ENCODE measurements around the gene CEBPZOS. TPM values are rescaled to one million over a fixed set of nuclear protein-coding genes. Genes with fewer than 3 reads are reported as not detected.
"Not testable (repeated sequence)": the region's sequence is repeated elsewhere in the genome, so short reads cannot be mapped to it uniquely, and the experiment has no call there.

The CEBPZOS gene
- total RNA-seq, 2 donors from 2014 or later = 41.5 to 46.9 TPM

DNA sequence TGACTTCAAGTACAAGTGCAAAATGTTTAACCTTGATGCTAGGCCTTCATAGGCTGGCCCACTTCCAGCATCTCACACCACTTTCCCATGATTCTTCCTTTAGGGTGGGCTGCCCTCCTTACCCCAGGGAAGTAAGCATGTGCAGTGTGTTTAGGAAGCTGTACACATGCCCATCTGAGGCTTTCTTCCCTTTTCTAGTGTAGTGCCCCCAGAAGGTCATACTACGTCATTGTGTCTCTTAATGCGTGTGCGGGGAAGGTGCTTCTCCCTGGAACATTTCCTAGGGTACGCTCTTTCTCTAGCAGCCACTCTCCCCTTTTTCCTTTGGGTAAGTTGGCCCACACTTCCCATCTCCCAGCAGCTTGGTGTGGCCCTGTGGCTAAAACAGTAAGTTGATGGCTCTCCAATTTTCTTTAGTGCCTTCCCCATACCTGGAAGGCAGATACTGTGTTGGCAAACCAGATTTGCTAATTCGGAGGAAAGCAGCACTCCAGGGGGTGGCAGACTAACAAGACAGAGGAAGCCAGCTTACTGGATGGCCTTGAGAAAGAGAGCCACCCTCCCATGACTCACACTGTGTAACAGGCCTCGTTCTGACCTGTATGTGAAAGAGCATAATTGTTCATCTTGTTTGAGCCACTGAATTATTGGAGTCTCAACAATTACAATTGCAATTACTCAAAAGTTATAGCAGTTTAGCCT lies 6.7 kb upstream of the CEBPZOS start:
- no peak for DNase-seq
- peak in 1 of 2 donors; percentile 58 for ATAC-seq
- intact Hi-C loops (cut with DNase I) = no loop called here

- DNase-seq (no peak), ATAC-seq (no peak)
- intact Hi-C loops (cut with DNase I) = no loop called here
Observed at GRCh38 chr2:37190290-37190689, 6.0 kb upstream of the CEBPZOS start.

DNA sequence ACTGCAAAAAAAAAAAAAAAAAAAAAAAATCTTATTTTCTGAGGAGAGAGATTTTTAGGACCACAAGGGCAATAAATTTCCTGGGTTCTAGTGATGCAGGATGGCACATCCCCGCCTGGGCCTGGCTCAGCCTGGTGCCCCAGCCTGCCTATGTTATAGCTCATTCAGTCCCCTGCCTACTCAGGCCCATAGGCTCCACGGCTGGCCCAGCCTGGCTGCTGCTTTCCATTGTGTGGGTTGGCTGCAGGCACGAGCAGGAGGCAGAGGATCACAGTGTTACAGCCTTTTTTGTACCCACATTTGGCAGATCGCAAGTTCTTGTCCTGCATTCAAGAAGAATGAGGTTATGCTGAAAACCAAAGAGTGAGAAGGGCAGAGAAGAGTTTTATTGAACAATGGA lies 5.0 kb upstream of the CEBPZOS start:
- DNase-seq = no peak

DNA sequence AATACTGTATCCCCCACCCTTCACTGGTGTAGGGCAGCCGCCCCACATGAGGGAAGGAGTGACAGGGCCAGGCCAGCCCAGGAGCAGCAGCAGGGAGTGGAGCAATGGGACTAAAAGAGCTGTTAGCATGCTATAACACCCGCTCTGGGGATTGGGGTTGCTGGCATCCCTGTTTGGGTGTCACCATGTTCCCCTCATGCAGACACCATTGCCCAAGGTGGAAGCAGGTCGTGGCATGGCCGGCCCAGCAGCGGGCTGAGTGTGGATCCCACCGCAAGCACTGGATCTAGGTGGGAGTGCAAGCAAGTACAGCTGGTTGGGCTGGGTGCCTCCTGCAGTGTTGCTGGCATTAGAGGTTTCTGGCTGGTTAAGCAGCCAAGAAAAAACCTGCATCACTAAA lies 4.5 kb upstream of the CEBPZOS start:
- DNase-seq = no peak
- intact Hi-C loops (cut with DNase I) = no loop called here
- no peak for ATAC-seq

More for the DNA sequence above, 5.0 kb upstream of the CEBPZOS start:
- intact Hi-C loops (cut with DNase I) = no loop called here
- ATAC-seq = no peak

DNA sequence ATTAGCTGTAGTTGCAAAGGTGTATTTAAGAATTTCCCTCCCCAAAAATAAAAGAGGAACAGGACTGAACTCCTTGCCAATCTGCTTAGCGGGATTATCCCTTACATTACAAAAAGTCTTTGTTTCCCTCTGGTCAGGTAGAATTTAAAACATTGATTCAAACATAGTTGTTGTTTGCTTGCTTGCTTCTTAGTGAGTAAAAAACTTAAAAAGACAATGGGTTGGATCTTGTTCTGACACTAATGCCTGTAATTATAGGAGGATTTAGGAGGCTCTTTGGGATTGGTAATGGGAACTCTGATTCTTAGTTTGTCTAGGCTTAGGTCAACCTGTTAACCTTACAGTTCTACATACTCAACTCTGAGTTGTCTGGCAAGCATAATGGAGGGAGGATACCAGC lies 3.7 kb upstream of the CEBPZOS start:
- DNase-seq (no peak), ATAC-seq (no peak)
- intact Hi-C loops (cut with DNase I) = no loop called here

DNA sequence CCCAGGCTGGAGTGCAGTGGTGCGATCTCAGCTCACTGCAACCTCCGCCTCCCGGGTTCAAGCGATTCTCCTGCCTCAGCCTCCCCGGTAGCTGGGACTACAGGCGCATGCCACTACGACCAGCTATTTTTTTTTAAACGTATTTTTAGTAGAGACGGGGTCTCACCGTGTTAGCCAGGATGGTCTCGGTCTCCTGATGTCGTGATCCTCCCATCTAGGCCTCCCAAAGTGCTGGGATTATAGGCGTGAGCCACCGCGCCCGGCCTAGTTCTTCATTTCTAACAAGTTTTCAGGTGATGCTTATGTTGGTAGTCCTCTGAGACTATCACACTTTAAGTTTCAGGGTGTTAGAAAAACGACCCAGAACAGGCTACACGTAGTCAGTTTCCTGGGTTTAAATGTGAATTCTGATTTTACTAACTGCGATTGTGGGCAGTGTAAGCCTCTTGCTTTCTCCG lies 405 bp upstream of the CEBPZOS start:
- ATAC-seq; intact Hi-C loops (cut with DNase I); DNase-seq: not testable (repeated sequence)

DNA sequence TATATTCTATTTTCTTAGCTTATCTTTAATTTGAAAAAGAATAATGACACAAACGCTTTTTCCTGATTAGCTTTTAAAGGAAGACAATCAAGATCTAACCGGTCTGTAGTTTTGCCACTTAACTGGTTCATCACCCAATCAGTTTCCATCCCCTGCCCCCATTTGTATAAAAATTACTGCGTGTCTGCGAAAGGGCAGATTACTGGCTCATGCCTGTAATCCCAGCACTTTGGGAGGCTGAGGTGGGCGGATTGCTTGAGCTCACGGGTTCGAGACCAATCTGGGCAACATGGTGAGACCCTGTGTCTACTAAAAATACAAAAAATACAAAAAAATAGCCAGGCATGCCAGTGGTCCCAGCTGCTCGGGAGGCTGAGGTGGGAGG lies 2.4 kb downstream of the CEBPZOS start:
- intact Hi-C loops (cut with DNase I) = no loop called here
- ATAC-seq = no peak
- no peak for DNase-seq

GRCh38 chr2:37201208-37201607 lies 4.9 kb downstream of the CEBPZOS start:
- intact Hi-C loops (cut with DNase I) = no loop called here
- ATAC-seq (no peak), DNase-seq (no peak)

DNA sequence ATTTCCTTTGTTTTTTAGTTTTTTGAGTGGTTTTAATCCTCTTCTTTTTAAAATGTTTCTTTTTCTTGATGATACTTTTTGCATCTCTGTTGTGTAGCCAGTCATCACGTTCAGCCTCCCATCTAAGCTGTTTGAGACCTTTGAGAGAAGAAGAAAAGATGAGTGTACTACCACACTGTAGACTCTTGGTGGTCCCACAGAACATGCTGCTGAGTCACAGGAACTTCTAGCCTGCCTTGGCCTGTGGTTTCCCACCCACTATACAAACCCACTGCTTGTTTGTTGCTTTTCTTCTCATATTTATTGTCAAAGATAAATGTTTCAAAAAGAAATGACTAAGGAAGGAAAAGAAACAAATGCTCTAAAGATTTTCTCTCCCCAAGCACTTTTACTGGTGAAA lies 5.5 kb downstream of the CEBPZOS start:
- ATAC-seq (no peak), DNase-seq (no peak)
- intact Hi-C loops (cut with DNase I) = no loop called here

DNA sequence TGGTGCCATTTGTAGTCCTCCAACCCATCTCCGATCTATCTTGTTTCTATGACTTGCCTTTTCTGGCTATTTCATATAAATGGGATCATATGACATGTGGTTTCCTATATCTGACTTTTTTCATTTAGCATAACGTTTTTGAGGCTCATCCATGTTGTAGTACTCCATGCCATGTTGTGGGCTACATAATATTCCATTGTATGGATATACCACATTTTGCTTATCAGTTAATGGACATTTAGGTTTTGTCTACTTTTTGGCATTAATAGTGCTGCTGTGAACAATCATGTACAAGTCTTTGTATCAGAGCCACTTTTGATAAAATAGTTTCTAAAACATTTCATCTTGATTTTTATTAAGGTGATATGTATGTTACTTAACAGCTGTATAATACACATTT lies 7.4 kb downstream of the CEBPZOS start:
- no peak for ATAC-seq
- intact Hi-C loops (cut with DNase I) = no loop called here
- no peak for DNase-seq

- intact Hi-C loops (cut with DNase I); ATAC-seq; DNase-seq: not testable (repeated sequence)
Observed at GRCh38 chr2:37205071-37205661, 8.9 kb downstream of the CEBPZOS start.

GRCh38 chr2:37205689-37206341 lies 9.5 kb downstream of the CEBPZOS start:
- DNase-seq = no peak
- intact Hi-C loops (cut with DNase I) = no loop called here
- no peak for ATAC-seq

DNA sequence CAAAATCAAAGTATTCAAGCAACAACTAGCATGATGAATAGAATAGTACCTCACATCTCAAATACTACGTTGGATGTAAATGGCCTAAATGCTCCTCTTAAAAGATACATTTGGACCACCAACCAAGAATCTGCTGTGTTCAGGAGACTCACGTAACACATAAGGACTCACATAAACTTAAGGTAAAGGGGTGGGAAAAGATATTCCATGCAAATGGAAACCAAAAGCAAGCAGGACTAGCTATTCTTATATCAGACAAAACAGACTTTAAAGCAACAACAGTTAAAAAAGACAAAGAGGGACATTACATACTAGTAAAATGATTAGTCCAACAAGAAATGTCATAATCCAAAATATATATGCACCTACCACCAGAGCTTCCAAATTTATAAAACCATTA lies 10.5 kb downstream of the CEBPZOS start:
- ATAC-seq = not testable (repeated sequence)

GRCh38 chr2:37211212-37211611 lies 14.9 kb downstream of the CEBPZOS start:
- ATAC-seq (no peak), DNase-seq (no peak)

More for the DNA sequence above, 10.5 kb downstream of the CEBPZOS start:
- intact Hi-C loops (cut with DNase I); DNase-seq: not testable (repeated sequence)

GRCh38 chr2:37211939-37212338 lies 15.6 kb downstream of the CEBPZOS start:
- ATAC-seq = no peak
- DNase-seq = no peak
- intact Hi-C loops (cut with DNase I) = no loop called here

More at GRCh38 chr2:37211212-37211611, 14.9 kb downstream of the CEBPZOS start:
- intact Hi-C loops (cut with DNase I) = no loop called here

GRCh38 chr2:37215250-37215649 lies 19.0 kb downstream of the CEBPZOS start:
- intact Hi-C loops (cut with DNase I) = no loop called here
- no peak for ATAC-seq
- DNase-seq = no peak

DNA sequence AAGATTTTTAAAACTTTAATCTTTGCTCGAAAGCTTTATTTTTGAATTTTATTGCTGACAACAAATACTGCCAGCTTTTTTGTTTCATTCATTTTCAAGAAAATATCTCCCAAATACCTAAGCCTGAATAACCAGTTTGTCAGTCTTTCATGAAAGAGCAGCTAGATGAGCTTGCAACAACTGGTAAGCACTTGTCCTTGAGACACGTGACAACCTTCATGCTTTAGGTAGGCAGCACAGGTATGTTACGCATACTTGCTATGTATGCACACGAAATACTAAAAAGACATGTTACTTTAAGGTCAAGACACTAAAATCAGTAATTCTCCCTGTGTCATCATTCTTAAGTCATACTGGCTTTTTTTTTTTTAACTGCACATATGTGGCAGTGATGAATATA lies 22.8 kb downstream of the CEBPZOS start:
- no peak for ATAC-seq
- intact Hi-C loops (cut with DNase I) = no loop called here
- no peak for DNase-seq

DNA sequence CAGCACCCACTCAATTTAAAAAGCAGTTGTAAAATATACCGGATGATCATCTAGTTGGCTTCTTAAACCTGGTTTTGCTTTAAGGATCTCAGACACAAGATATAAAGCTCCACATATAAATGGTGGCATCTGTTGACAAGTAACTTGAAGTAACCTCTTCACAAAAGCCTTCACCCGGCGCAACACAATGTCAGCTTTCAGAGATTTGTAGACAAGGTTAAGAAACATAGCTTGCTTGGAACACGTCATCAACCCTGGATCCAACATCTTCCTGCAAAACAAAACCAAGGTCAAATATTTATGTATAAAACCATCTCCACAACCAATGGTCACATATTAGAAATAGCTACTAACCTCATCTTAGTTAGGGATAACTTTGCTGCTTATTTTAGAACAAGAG lies 26.8 kb downstream of the CEBPZOS start:
- intact Hi-C loops (cut with DNase I) = no loop called here
- DNase-seq = no peak
- ATAC-seq = no peak

DNA sequence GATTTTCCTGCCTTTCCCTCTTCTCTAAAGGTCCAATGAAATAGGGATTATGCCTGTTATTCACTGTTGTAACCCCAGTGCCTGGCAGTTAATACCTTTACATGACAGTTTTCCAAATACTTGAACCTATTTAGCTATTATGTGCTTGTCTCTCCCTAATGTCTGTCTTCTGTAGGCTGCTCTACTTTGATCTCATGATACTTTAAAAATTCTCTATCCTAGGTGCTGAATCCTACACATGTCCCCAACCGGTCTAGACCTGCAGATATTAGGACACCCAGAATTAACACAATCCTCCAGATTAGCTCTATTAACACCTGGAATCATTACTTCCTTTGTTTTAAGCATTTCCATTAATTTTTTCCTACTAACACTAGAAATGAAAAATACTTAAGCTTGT lies 27.8 kb downstream of the CEBPZOS start:
- DNase-seq (no peak), ATAC-seq (no peak)
- intact Hi-C loops (cut with DNase I) = no loop called here

DNA sequence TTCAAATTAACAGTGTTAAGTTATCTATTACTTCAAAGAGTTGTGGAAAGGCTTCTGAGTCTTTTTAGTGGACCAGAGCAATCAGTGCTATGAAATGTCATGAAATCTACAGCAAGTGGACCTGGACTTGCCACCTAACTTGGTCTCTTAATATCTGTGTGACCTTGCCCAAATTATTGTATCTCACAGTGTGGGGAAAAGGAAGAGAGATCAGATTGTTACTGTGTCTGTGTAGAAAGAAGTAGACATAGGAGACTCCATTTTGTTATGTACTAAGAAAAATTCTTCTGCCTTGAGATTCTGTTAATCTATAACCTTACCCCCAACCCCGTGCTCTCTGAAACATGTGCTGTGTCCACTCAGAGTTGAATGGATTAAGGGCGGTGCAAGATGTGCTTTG lies 28.8 kb downstream of the CEBPZOS start:
- DNase-seq; ATAC-seq; intact Hi-C loops (cut with DNase I): not testable (repeated sequence)
